ENCODE data around the gene PAPSS2. TPM values are rescaled to one million over a fixed set of nuclear protein-coding genes. Genes with fewer than 3 reads are reported as not detected.

The PAPSS2 gene
- total RNA-seq, 4 donors from 2014 or later: 25.5 to 32.1 (median 28.8) TPM

DNA sequence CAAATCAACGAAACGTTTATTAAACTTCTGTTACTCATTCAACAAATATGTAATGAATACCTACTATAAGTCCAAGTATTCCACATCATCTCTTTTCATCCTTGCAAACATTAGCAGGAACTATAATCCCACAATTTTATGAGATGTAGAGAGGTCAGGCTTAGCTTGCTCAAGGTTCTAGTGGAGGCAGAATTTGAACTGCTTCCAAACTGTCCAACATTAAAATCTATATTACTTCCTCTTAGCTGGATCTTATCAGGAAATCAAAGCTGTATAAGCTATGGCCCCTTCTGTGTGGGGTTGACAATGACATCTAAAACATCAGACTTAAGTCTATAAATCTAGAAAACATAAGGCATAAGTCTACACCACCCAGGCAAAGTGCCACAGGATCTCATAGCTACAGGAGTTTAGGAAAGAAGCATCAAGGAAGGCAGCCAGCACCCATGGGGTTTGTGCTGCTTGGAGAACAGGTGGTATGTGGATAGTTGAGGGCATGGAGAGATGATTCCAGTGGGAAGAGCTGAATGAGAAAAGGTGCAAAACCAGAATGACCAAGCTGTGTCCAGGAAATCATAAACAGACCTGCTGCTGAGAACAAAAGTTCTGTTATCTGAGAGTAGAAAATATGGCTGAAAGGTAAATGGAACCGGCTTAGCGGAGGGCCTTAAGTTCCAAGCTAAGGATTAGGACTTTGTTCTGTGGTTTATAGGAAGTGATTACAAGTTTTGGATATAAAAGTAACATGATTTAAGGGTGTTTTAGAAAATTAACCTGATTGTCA, 34.5 kb downstream of the PAPSS2 start:
- Histone ChIP-seq H3K4me3 (replicated peaks in 1 of 3) (no peak overlapping the region), H3K27me3 (no peaks in the 10 kb centered on the region), H3K4me1 (peaks cover 16 to 21% of the 10 kb centered on the region in 2 donors), H3K27ac (no peak overlapping the region), H3K9me3 (no peaks in the 10 kb centered on the region), H3K36me3 (no peaks in the 10 kb centered on the region)
- intact Hi-C loops (cut with DNase I): no loop called here
- WGBS, 2 donors: 88 to 91% methylated on average over 4 of the region's 4 CpGs
- TF ChIP-seq, protein P1, sequence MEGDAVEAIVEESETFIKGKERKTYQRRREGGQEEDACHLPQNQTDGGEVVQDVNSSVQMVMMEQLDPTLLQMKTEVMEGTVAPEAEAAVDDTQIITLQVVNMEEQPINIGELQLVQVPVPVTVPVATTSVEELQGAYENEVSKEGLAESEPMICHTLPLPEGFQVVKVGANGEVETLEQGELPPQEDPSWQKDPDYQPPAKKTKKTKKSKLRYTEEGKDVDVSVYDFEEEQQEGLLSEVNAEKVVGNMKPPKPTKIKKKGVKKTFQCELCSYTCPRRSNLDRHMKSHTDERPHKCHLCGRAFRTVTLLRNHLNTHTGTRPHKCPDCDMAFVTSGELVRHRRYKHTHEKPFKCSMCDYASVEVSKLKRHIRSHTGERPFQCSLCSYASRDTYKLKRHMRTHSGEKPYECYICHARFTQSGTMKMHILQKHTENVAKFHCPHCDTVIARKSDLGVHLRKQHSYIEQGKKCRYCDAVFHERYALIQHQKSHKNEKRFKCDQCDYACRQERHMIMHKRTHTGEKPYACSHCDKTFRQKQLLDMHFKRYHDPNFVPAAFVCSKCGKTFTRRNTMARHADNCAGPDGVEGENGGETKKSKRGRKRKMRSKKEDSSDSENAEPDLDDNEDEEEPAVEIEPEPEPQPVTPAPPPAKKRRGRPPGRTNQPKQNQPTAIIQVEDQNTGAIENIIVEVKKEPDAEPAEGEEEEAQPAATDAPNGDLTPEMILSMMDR (IDR thresholded peaks at IDR 0.05): no peak
- TF ChIP-seq POLR2A (IDR thresholded peaks at IDR 0.05): no peak
- DNase-seq: no peak

DNA sequence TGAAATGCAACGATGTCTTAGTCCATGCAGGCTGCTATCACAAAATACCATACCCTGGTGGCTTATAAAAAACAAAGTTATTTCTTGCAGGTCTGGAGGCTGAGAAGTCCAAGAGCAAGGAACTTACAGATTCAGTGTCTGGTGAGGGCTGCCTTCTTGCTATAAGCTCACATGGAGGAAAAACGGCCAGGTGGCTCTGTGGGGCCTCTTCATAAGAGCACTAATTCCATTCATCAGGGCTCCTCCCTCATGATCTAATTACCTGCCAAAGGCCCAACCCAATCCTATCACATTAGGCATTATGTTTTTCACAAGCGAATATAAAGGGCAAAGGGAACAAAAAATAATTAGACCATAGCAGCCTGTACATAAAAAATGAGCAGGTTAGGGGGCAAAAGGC, 35.4 kb downstream of the PAPSS2 start:
- Histone ChIP-seq H3K27me3 (no peaks in the 10 kb centered on the region), H3K27ac (no peak overlapping the region), H3K4me3 (replicated peaks in 1 of 3) (no peak overlapping the region), H3K4me1 (peaks cover 16 to 21% of the 10 kb centered on the region in 2 donors), H3K9me3 (no peaks in the 10 kb centered on the region), H3K36me3 (no peaks in the 10 kb centered on the region)
- TF ChIP-seq, protein P1 (IDR thresholded peaks at IDR 0.05): no peak
- no peak for TF ChIP-seq POLR2A (IDR thresholded peaks at IDR 0.05)
- intact Hi-C loops (cut with DNase I): no loop called here
- DNase-seq: no peak
- WGBS, 2 donors: 87 to 93% methylated on average over 3 of the region's 3 CpGs

DNA sequence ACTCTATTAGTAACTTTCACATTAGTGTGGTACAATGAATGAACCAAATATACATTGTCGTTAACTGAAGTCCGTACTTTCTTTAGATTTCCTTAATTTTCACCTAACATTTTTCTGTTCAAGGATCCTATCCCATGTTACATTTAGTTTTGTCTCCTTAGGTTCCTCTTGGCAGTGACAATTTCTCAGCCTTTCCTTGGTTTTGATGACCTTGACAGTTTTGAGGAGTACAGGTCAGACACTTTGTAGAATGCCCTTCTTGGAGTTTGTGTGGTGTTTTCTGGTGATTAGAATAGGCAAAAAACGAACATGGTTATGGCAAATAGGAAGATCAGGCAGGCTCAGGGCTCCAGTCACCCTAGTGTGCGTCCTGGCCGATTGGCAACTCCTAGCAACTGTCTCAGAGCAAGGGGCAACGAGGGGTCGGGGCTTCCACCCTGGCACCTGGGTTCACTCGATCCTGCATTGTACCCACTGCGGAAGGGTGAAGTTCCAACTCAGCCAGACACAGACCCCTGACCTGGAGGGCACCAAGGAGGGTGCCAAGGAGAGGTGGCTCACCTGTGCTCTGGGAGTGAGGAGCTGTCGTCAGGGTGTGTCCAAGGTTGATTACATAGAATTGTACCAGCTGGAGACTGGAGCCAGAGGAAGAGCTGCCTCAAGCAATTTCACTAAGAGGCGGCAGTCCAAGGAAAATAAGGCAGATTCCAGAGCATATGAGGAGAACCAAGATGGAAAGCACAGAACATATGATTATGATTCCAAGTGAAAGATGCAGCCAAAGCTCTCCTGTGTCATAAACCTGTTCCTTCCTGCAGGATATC, 37.5 kb downstream of the PAPSS2 start:
- intact Hi-C loops (cut with DNase I): no loop called here
- H3K9me3 ChIP-seq: no peaks in the 10 kb centered on the region
- no peak overlapping the region for H3K4me3 ChIP-seq (replicated peaks in 1 of 3)
- 85% methylated on average over 10 to 11 of the region's 11 CpGs for WGBS, 2 donors
- TF ChIP-seq, protein P1 (IDR thresholded peaks at IDR 0.05): no peak
- TF ChIP-seq POLR2A (IDR thresholded peaks at IDR 0.05): no peak
- no peak overlapping the region for H3K27ac ChIP-seq
- no peaks in the 10 kb centered on the region for H3K27me3 ChIP-seq
- peaks cover 10 to 11% of the 10 kb centered on the region in 2 donors for H3K4me1 ChIP-seq
- DNase-seq: no peak
- no peaks in the 10 kb centered on the region for H3K36me3 ChIP-seq

DNA sequence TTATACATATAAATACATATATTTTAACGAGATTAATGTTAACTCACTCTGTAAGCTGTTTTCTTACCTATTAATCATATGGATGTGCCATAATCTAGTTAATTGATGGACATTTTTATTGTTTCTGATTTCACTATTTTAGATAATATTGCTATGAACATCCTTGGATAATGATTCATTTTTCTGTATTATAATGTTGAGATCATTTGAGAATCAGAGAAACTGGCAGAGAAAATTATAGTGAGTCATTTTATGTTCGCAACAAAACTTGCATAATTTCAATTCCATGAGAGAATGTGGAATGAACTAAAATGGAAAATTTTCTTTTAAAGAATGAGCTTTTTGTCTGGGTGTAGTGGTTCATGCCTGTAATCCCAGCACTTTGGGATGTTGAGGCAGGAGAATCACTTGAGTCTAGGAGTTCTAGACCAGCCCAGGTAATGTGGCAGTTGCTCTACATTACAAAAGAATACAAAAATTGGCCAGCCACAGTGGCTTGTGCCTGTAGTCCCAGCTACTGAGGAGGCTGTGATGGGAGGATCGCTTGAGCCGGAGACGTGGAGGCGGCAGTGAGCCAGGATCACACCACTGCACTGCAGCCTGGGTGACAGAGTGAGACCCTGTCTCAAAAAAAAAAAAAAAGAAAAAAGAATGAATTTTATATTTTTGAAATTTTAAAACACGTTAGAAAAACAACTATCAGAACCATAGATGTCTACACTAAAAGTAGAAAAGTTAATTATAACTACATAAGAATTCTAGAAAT, 40.5 kb downstream of the PAPSS2 start:
- Histone ChIP-seq H3K27ac (no peak overlapping the region), H3K36me3 (no peaks in the 10 kb centered on the region), H3K4me1 (no peaks in the 10 kb centered on the region), H3K4me3 (replicated peaks in 1 of 3) (no peak overlapping the region), H3K9me3 (no peaks in the 10 kb centered on the region), H3K27me3 (no peaks in the 10 kb centered on the region)
- TF ChIP-seq, protein P1 (IDR thresholded peaks at IDR 0.05): no peak
- TF ChIP-seq POLR2A (IDR thresholded peaks at IDR 0.05): no peak
- 83 to 93% methylated on average over 7 of the region's 7 CpGs for WGBS, 2 donors
- no peak for DNase-seq
- intact Hi-C loops (cut with DNase I): no loop called here
